Heart left ventricle (tissue), 16 donors: ENCODE measurements around the gene MMP24. TPM values are rescaled to one million over a fixed set of nuclear protein-coding genes. Genes with fewer than 3 reads are reported as not detected.

Experiments used
- ATAC-seq, 4 donors: fragments of 200-7000 bp; cut with Tn5 transposase; one replicate each; pipeline ENCODE4 v1.9.1; 2020 to 2022; ENCODE audit warnings: moderate library complexity in 4 of 4, mild to moderate bottlenecking in 3 of 4, moderate number of reproducible peaks in 1 of 4
- DNase-seq, 5 donors: peaks; one replicate each; pipeline ENCODE4 v3.0.0-alpha.2; 2020
- H3K27ac ChIP-seq, 12 donors: fragments of 200-600 bp; sonication (generic) in 4 of 12; one replicate each; pipeline versions ENCODE4 v1.5.0 to v1.8.0; 2016 to 2022; ENCODE audit warnings: mild to moderate bottlenecking in 2 of 12
- H3K27me3 ChIP-seq, 9 donors: fragments of 200-600 bp; sonication (generic) in 2 of 9; one replicate each; pipeline versions ENCODE4 v1.5.1 to v1.8.0; 2016 to 2022; ENCODE audit warnings: mild to moderate bottlenecking in 3 of 9
- H3K36me3 ChIP-seq, 9 donors: fragments of 200-600 bp; sonication (generic) in 2 of 9; one replicate each; pipeline versions ENCODE4 v1.5.0 to v1.8.0; 2018 to 2022; ENCODE audit warnings: mild to moderate bottlenecking in 2 of 9
- H3K4me1 ChIP-seq, 12 donors: fragments of 200-600 bp; sonication (generic) in 4 of 12; one replicate each; pipeline versions ENCODE4 v1.5.0 to v1.8.0; 2016 to 2022; ENCODE audit warnings: mild to moderate bottlenecking in 3 of 12
- H3K4me3 ChIP-seq, 12 donors: fragments of 200-600 bp; sonication (generic) in 4 of 12; one replicate each; pipeline versions ENCODE4 v1.5.0 to v1.8.0; 2017 to 2022; ENCODE audit warnings: mild to moderate bottlenecking in 9 of 12, moderate library complexity in 4 of 12
- H3K9me3 ChIP-seq, 12 donors: fragments of 200-600 bp; sonication (generic) in 4 of 12; one replicate each; pipeline versions ENCODE4 v1.5.0 to v1.8.0; 2016 to 2022; ENCODE audit warnings: mild to moderate bottlenecking in 1 of 12
- POLR2A ChIP-seq, 2 donors: fragments of 450-650 bp; IDR thresholded peaks; one replicate each; pipeline ENCODE4 v1.6.1; 2017; ENCODE audit warnings: antibody characterized with exemption in 2 of 2, mild to moderate bottlenecking in 2 of 2, moderate library complexity in 2 of 2
- WGBS, 4 donors: extraction: QIAGEN DNeasy Blood & Tissue Kit in 2 of 4; methylation state at CpG; one replicate each; pipeline versions ENCODE4 v1.1.5 to v1.1.7; 2013 to 2018; 5-methylcytosine and 5-hydroxymethylcytosine counted together
- intact Hi-C, 10 donors: fragments of 100-400 bp; cut with DNase I; formaldehyde crosslinking; loops; one replicate each; pipeline versions ENCODE4 v1.11.1 to v1.14.2; 2022
- polyA plus RNA-seq, 2 donors: library from polyadenylated mRNA; stranded (reverse); fragments of 200-250 nt; gene quantifications; one replicate each; pipeline ENCODE4 v1.2.3, GENCODE V29; 2013
- total RNA-seq, 9 donors: library from RNA; depleted of rRNA in 2 of 9; stranded (reverse); fragments of >200 nt in 2 of 9; fragmentation: NEBNext Ultra II Directional in 3 of 9; extraction: Animal tissue kit (Norgen Biotek cat#: 25700) in 3 of 9; gene quantifications; one replicate each; pipeline versions ENCODE4 v1.1.0 to v1.2.4, GENCODE V29; 2016 to 2023
- TF ChIP-seq, protein P1 (sequence below), 12 donors: fragments of 200-600 bp; sonication (generic) in 4 of 12; IDR thresholded peaks; one replicate each; pipeline versions ENCODE4 v1.5.0 to v1.8.0; 2018 to 2022; ENCODE audit warnings: antibody characterized with exemption in 12 of 12, mild to moderate bottlenecking in 5 of 12
- donor health status: ischemic (EF 13 %, LVEDD 7.1; RV severe dilation, severe dysfunction).
- donor health status: healthy with polysubstance abuse.
- donor health status: DM: no; HTN: yes; CAD: no.
- donor health status: DM: no; HTN: no; CAD: no.
- donor health status: ischemic (EF 25% LVEDD 6.9; RV normal size, moderate dysfunction).
- donor health status: ischemic (EF 25% LVEDD 5.7; RV mildly dilated, moderate dysfunction).
- donor health status: healthy.
- donor health status: DM: yes; HTN: yes; CAD: no.
- donor health status: ischemic (EF 35%, LVEDD 5.7; RV mildly dilated, moderate dysfunction).
- donor health status: nonischemic (EF 11% LVEDD 7.7; RV severe dilation, severe dysfunction).
- donor health status: DM: yes; HTN: yes; CAD: no.
- donor health status: PGD.
- donor health status: ischemic (EF 29% LVEDD 5.4; RV normal size, mild dysfunction).
- donor health status: nonischemic (EF 23%, LVEDD 6.1; RV moderate dilation, normal function).

The MMP24 gene
- total and polyA plus RNA-seq, 11 donors = 0.05 to 10.0 (median 0.25) TPM

DNA sequence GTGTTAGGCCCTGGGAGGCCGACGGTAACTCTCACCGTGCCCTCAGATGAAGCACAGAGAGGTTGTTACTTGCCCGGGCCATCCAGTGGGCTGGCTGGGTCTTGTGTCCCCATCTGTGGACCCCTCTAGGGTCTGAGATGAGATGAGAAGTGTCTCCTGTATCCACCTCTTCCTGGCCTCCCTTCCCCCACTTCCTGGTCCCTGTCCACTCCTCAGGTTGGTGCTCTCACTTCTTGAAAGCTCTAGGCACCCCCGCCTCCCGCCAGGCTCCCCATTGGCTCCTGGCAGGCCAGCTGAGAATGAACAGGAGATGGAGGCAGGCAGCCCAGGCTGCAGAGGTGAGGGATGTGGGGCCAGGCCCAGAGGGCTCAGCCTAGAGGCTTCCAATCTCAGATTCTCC, 49.9 kb downstream of the MMP24 start:
- H3K4me1 ChIP-seq = peaks cover 2 to 36% (median 13%) of the 10 kb centered on the region in 12 donors
- 91 to 96% (median 94%) methylated on average over 6 of the region's 6 CpGs for WGBS, 4 donors
- DNase-seq (no peak), ATAC-seq (no peak)
- intact Hi-C loops = loop anchor here in 5 of 10 donors (5.0 to 10.0 kb wide), 4 partner anchors 129 to 442 kb away; partner anchors contain the start of genes ACSS2 (in 2 of the 5), EDEM2 (in 2 of the 5) and GGT7 (in 2 of the 5)
- peak overlapping the region in 6 of 12 donors; percentile 96 to 99 (median 98) for H3K27ac ChIP-seq
- peak overlapping the region in 9 of 12 donors; percentile 67 to 100 (median 92) for H3K4me3 ChIP-seq
- no peaks in the 10 kb centered on the region for H3K9me3 ChIP-seq
- H3K27me3 ChIP-seq = no peaks in the 10 kb centered on the region
- TF ChIP-seq, protein P1, sequence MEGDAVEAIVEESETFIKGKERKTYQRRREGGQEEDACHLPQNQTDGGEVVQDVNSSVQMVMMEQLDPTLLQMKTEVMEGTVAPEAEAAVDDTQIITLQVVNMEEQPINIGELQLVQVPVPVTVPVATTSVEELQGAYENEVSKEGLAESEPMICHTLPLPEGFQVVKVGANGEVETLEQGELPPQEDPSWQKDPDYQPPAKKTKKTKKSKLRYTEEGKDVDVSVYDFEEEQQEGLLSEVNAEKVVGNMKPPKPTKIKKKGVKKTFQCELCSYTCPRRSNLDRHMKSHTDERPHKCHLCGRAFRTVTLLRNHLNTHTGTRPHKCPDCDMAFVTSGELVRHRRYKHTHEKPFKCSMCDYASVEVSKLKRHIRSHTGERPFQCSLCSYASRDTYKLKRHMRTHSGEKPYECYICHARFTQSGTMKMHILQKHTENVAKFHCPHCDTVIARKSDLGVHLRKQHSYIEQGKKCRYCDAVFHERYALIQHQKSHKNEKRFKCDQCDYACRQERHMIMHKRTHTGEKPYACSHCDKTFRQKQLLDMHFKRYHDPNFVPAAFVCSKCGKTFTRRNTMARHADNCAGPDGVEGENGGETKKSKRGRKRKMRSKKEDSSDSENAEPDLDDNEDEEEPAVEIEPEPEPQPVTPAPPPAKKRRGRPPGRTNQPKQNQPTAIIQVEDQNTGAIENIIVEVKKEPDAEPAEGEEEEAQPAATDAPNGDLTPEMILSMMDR (IDR thresholded peaks at IDR 0.05) = no peak
- TF ChIP-seq POLR2A (IDR thresholded peaks at IDR 0.05) = no peak
- H3K36me3 ChIP-seq = peaks cover 0 to 64% (median 28%) of the 10 kb centered on the region in 9 donors

DNA sequence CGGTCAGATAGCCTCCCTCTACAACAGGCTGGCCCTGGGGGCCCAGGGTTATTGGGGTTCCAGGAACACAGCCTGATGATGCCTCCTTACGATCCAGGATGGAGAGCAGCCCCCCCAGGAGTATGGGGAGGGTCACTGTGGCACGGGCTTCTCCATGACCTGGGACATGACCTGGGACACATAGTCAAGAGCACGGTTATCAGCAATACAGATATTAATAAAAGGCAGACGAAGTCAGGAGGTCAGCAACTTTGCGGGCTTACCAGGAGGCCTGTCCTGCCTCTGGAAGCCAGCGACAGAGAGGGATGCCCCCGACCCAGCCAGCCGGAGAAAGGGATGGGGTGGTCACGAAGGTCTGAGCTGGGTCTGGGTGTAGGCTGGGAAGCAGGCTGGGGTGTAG, 50.6 kb downstream of the MMP24 start:
- ATAC-seq (no peak), DNase-seq (no peak)
- H3K27ac ChIP-seq = peak overlapping the region; percentile 88 to 100 (median 98)
- H3K9me3 ChIP-seq = no peaks in the 10 kb centered on the region
- H3K4me3 ChIP-seq = peak overlapping the region; percentile 56 to 100 (median 88)
- intact Hi-C loops = loop anchor here in 5 of 10 donors (5.0 to 10.0 kb wide), 4 partner anchors 130 to 442 kb away; partner anchors contain the start of genes ACSS2 (in 2 of the 5), EDEM2 (in 2 of the 5) and GGT7 (in 2 of the 5)
- H3K36me3 ChIP-seq = peaks cover 0 to 65% (median 32%) of the 10 kb centered on the region in 9 donors
- peaks cover 2 to 36% (median 13%) of the 10 kb centered on the region in 12 donors for H3K4me1 ChIP-seq
- WGBS, 4 donors = 9 to 22% (median 11%) methylated on average over 3 to 10 of the region's 10 CpGs
- H3K27me3 ChIP-seq = no peaks in the 10 kb centered on the region
- no peak for TF ChIP-seq POLR2A (IDR thresholded peaks at IDR 0.05)
- TF ChIP-seq, protein P1 (IDR thresholded peaks at IDR 0.05) = no peak

DNA sequence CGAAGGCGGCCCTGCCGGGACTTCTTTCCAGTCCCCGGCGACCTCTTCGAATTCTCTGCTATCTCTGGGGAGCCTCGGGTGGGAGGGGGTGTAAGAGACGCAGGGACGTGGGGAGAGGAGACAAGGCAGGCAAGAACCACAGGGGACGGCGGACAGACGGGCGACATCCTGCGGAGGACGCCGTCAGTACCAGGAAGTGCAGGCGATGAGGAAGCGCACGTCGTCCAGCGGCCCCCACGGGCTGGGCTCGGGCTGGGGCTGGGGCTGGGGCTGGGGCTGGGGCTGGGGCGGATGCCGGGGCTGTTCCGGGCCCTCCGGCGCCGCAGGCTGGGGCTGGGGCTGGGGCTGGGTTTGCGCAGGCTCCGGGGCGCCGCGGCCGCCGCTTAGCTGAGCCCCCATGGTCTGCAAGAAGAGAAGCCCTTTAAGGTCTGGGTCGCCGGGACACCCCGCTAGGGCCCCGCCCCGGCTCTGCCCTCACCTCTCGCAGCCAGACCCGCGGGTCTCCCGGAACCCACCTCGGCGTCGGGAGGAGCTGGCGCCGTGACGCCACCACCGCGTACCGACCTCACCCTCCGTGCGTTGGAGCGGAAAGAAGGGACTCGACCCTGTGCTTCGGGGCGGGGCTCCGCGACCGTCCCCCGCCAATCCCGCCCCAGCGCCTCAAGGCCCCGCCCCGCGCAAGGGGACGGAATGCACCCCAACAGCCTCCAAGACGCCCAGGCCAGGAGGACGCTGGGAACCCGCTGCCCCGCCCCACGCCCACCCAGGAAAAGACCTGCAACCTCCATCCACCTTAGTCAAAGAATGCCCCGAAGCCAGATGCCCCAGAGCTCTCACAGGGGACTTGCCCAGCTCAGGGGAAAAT, 51.3 kb downstream of the MMP24 start, which contains the start of gene MMP24OS:
MMP24OS (minus strand) TSS at position 592 of the 865 bp plus-strand sequence; CDS start at position 399, 193 bp downstream.
- DNase-seq = peak; percentile 91 to 96 (median 95)
- Histone ChIP-seq H3K27ac (peak within 1 kb of the TSS; percentile 88 to 100 (median 98)), H3K27me3 (no peaks in the 10 kb centered on the region), H3K4me3 (peak within 1 kb of the TSS; percentile 56 to 100 (median 88)), H3K9me3 (no peaks in the 10 kb centered on the region), H3K4me1 (peaks cover 2 to 36% (median 13%) of the 10 kb centered on the region in 12 donors), H3K36me3 (peaks cover 0 to 69% (median 35%) of the 10 kb centered on the region in 9 donors)
- peak; percentile 87 to 96 (median 94) for ATAC-seq
- intact Hi-C loops = loop anchor here in 5 of 10 donors (5.0 to 10.0 kb wide), 4 partner anchors 130 to 443 kb away; partner anchors contain the start of genes ACSS2 (in 2 of the 5), EDEM2 (in 2 of the 5) and GGT7 (in 2 of the 5)
- TF ChIP-seq, protein P1 (IDR thresholded peaks at IDR 0.05) = peak in 6 of 12 donors; percentile 12 to 43 (median 23)
- TF ChIP-seq POLR2A (IDR thresholded peaks at IDR 0.05) = peak; percentile 88 to 96
- WGBS, 4 donors = 0 to 2% (median 1%) methylated on average over 20 to 76 of the region's 76 CpGs
